ENCODE data around the gene FAM162A. TPM values are rescaled to one million over a fixed set of nuclear protein-coding genes. Genes with fewer than 3 reads are reported as not detected.
A peak's percentile ranks its signal among the peaks of the same experiment; 100 is the strongest.
"Not testable (repeated sequence)": the region's sequence is repeated elsewhere in the genome, so short reads cannot be mapped to it uniquely, and the experiment has no call there.

Gene FAM162A
- polyA plus RNA-seq, 1 donor from 2014 or later, result 76.7 TPM

GRCh38 chr3:122365582-122366378, 18.2 kb upstream of the FAM162A start:
- not testable (repeated sequence) for H3K27ac Mint-ChIP-seq, H3K9me3 Mint-ChIP-seq, H3K36me3 Mint-ChIP-seq, H3K4me3 Mint-ChIP-seq, H3K27me3 Mint-ChIP-seq, H3K4me1 Mint-ChIP-seq

GRCh38 chr3:122366379-122366749, 17.6 kb upstream of the FAM162A start:
- no peaks in the 10 kb centered on the region for H3K27me3 Mint-ChIP-seq

GRCh38 chr3:122374034-122374433, 9.9 kb upstream of the FAM162A start:
- H3K4me3 Mint-ChIP-seq, result no peak overlapping the region
- peak overlapping the region in 1 of 3 donors; percentile 59 for H3K27ac Mint-ChIP-seq
- peaks cover 3% of the 10 kb centered on the region for H3K36me3 Mint-ChIP-seq
- H3K27me3 Mint-ChIP-seq, result no peaks in the 10 kb centered on the region
- no peaks in the 10 kb centered on the region for H3K9me3 Mint-ChIP-seq
- H3K4me1 Mint-ChIP-seq, result peaks cover 2 to 9% (median 4%) of the 10 kb centered on the region in 3 donors

More at GRCh38 chr3:122366379-122366749, 17.6 kb upstream of the FAM162A start:
- Mint-ChIP-seq H3K4me3 (no peak overlapping the region), H3K9me3 (no peaks in the 10 kb centered on the region), H3K4me1 (no peaks in the 10 kb centered on the region), H3K36me3 (peaks cover 2% of the 10 kb centered on the region), H3K27ac (no peak overlapping the region)

DNA sequence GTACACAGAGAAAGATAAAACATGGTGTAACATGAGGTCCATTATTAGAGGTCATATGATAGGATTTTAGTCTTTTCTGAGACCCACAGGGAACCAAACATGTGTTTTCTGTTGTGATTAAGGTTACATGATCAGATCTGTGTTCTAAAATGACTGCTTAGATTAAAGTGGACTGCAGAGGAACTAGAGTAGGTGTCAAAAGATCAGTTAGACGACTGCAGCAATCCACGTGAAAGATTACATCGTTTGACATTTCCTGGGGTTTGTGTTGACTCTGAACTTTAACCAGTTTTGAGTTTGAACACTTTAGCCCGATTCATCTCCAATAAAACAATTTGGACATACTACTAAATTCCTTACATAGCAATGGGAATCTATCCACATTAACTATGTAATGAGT, 6.0 kb upstream of the FAM162A start:
- peaks cover 3% of the 10 kb centered on the region for H3K36me3 Mint-ChIP-seq
- H3K27ac Mint-ChIP-seq, result no peak overlapping the region
- H3K4me1 Mint-ChIP-seq, result peaks cover 6 to 21% (median 18%) of the 10 kb centered on the region in 3 donors
- no peak overlapping the region for H3K4me3 Mint-ChIP-seq
- no peaks in the 10 kb centered on the region for H3K27me3 Mint-ChIP-seq
- no peaks in the 10 kb centered on the region for H3K9me3 Mint-ChIP-seq

- no peaks in the 10 kb centered on the region for H3K27me3 Mint-ChIP-seq
- peaks cover 17 to 36% (median 22%) of the 10 kb centered on the region in 3 donors for H3K4me1 Mint-ChIP-seq
- H3K36me3 Mint-ChIP-seq, result peaks cover 1% of the 10 kb centered on the region
- peak within 1 kb of the TSS; percentile 93 to 98 (median 94) for H3K4me3 Mint-ChIP-seq
- no peaks in the 10 kb centered on the region for H3K9me3 Mint-ChIP-seq
- H3K27ac Mint-ChIP-seq, result peak within 1 kb of the TSS; percentile 77 to 97 (median 95)
These were observed 905 bp upstream of the FAM162A start, which contains the start of gene MIX23 for GRCh38 chr3:122382888-122383666. MIX23 (minus strand) TSS chr3:122383231; CDS start chr3:122383224, 7 bp downstream.

DNA sequence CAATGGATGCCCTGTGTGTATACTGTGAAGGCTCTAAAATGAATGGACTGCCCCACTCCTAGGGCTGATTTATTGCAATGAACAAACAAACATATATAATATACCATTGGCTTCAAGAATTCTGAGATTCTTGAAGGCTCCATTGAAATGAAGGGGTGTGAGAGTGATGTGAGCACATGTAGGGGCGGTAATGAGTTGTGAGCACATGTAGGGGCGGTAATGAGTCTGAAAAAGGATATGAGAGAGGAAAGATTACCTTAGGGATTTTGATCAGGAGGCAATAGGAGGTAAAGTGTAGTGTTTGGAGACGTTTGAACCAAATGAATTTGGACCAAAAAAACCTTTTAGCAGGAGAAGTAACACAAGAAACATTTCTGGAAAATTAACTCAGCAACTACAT, 3.7 kb downstream of the FAM162A start:
- H3K36me3 Mint-ChIP-seq, result peaks cover 1% of the 10 kb centered on the region
- H3K4me3 Mint-ChIP-seq, result no peak overlapping the region
- no peaks in the 10 kb centered on the region for H3K27me3 Mint-ChIP-seq
- peaks cover 15 to 29% (median 19%) of the 10 kb centered on the region in 3 donors for H3K4me1 Mint-ChIP-seq
- H3K27ac Mint-ChIP-seq, result peak overlapping the region in 1 of 3 donors; percentile 33
- H3K9me3 Mint-ChIP-seq, result no peaks in the 10 kb centered on the region

DNA sequence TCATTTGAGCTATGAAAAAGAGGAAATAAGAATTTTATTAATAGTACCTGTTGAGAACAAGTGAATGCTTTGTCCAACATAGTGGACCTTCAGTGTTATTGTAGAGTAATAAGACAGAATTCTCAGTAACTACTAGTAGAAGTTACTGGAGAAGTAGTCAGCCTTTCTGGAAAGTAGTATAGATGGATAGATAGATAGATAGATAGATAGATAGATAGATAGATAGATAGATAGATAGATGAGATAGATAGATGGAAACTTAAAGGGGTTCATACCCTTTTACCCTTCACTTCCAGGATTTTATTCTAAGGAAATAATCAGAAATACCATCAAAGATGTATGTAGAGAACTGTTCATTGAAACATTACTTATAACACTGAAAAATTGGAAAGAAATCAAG, 5.2 kb downstream of the FAM162A start:
- H3K4me3 Mint-ChIP-seq, result no peak overlapping the region
- peaks cover 1% of the 10 kb centered on the region for H3K36me3 Mint-ChIP-seq
- no peaks in the 10 kb centered on the region for H3K9me3 Mint-ChIP-seq
- no peak overlapping the region for H3K27ac Mint-ChIP-seq
- peaks cover 15 to 32% (median 20%) of the 10 kb centered on the region in 3 donors for H3K4me1 Mint-ChIP-seq
- H3K27me3 Mint-ChIP-seq, result no peaks in the 10 kb centered on the region

- peaks cover 11 to 28% (median 20%) of the 10 kb centered on the region in 3 donors for H3K4me1 Mint-ChIP-seq
- H3K36me3 Mint-ChIP-seq, result peaks cover 1% of the 10 kb centered on the region
- H3K9me3 Mint-ChIP-seq, result no peaks in the 10 kb centered on the region
- no peak overlapping the region for H3K4me3 Mint-ChIP-seq
- no peaks in the 10 kb centered on the region for H3K27me3 Mint-ChIP-seq
- peak overlapping the region in 1 of 3 donors; percentile 64 for H3K27ac Mint-ChIP-seq
These were observed 5.9 kb downstream of the FAM162A start for GRCh38 chr3:122389892-122390291.

DNA sequence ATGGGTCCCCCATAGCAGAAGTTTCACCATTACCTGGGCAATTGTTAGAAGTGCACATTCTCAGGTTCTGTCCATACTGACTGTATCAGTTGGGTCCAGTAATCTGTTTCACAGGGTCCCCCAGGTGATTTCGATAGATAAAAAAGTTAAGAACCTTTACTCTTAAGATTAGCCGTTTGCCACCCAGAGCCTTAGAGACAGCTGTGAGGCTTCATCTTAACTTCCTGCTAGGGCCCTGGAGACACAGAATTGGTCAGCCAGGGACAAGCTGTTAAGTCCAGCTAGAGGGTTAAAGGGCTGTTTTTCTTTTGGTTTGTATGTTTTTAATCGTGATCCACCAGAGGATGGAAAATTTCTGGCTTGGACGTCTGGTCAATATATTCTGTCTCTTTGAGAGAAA, 6.7 kb downstream of the FAM162A start:
- H3K36me3 Mint-ChIP-seq, result peaks cover 1% of the 10 kb centered on the region
- H3K4me1 Mint-ChIP-seq, result peaks cover 9 to 24% (median 20%) of the 10 kb centered on the region in 3 donors
- no peaks in the 10 kb centered on the region for H3K27me3 Mint-ChIP-seq
- no peak overlapping the region for H3K27ac Mint-ChIP-seq
- H3K9me3 Mint-ChIP-seq, result no peaks in the 10 kb centered on the region
- no peak overlapping the region for H3K4me3 Mint-ChIP-seq

GRCh38 chr3:122391681-122392446, 7.9 kb downstream of the FAM162A start:
- no peak overlapping the region for H3K27ac Mint-ChIP-seq
- peaks cover 7 to 20% (median 17%) of the 10 kb centered on the region in 3 donors for H3K4me1 Mint-ChIP-seq
- H3K9me3 Mint-ChIP-seq, result no peaks in the 10 kb centered on the region
- peaks cover 6% of the 10 kb centered on the region for H3K36me3 Mint-ChIP-seq
- no peak overlapping the region for H3K4me3 Mint-ChIP-seq
- no peaks in the 10 kb centered on the region for H3K27me3 Mint-ChIP-seq

DNA sequence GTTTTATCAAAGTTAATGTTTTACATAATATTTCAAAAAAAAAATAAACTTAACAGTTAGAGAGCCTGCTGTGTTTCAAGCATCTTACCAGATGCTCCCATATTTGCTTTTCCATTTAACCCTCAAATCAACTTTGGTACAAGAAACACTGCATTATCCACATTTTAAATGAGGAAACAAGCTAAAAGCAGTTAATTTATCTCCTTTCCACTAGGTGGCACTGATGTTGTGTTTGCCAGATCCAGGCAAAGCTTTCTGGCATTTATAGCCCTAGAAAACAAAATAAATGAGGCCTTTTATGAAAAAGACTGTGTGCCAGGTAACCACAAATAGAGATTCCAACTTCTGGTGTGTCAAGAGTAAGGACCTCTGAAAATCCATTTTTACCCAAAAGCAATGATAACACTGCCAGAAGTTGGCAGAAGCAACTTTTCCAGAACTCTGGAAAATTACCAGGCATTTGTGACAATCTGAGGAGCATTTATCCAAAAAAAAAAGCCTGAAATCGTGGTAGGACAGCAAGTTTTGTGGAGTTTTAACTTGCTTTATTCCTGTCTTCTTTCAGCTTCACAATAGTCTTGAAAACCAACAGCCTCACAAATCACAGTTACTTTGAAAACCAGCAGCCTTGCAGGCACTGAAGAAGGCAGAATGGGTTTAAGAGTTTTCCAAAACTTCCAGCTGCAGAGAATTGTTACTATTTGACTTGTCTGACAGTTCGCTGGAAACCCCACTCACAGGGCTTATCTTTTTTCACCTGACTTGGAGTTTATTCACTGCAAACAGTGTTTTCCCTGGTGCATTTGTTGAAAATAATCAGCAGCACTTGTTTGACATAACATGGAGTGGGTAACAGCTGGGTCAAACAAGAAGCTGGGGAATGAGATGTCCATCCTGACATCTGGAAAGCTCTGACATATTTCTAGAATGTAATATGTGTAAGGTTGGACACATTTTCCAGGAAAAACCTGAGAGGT, 9.2 kb downstream of the FAM162A start:
- H3K9me3 Mint-ChIP-seq, result no peaks in the 10 kb centered on the region
- H3K4me1 Mint-ChIP-seq, result peaks cover 5 to 13% (median 10%) of the 10 kb centered on the region in 3 donors
- peaks cover 5% of the 10 kb centered on the region for H3K36me3 Mint-ChIP-seq
- H3K4me3 Mint-ChIP-seq, result no peak overlapping the region
- no peak overlapping the region for H3K27ac Mint-ChIP-seq
- no peaks in the 10 kb centered on the region for H3K27me3 Mint-ChIP-seq

DNA sequence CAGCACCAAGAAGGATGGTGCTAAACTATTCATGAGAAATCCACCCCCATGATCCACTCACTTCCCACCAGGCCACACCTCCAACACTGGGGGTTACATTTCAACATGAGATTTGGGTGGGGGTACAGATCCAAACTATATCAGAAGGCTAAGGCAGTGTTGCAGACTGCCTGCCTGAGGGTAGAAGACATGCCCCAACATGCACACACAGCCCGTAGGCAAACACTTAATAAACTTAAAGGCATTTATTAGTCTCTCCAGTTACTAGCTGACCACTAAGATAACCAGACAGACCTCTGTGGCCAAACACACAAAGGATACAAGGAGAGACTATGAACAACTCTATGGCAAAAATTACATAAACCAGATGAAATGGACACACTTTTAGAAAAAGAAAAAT, 10.2 kb downstream of the FAM162A start:
- Mint-ChIP-seq H3K9me3 (no peaks in the 10 kb centered on the region), H3K4me3 (no peak overlapping the region), H3K27me3 (no peaks in the 10 kb centered on the region), H3K36me3 (peaks cover 5% of the 10 kb centered on the region), H3K27ac (no peak overlapping the region), H3K4me1 (peaks cover 2 to 9% (median 3%) of the 10 kb centered on the region in 3 donors)

GRCh38 chr3:122395582-122395981, 11.6 kb downstream of the FAM162A start:
- Mint-ChIP-seq H3K4me1 (peaks cover 2 to 9% (median 3%) of the 10 kb centered on the region in 3 donors), H3K27ac (no peak overlapping the region), H3K9me3 (no peaks in the 10 kb centered on the region), H3K27me3 (no peaks in the 10 kb centered on the region), H3K4me3 (no peak overlapping the region), H3K36me3 (peaks cover 5% of the 10 kb centered on the region)

GRCh38 chr3:122396511-122396910, 12.5 kb downstream of the FAM162A start:
- Mint-ChIP-seq H3K36me3 (peaks cover 5% of the 10 kb centered on the region), H3K4me3 (no peak overlapping the region), H3K9me3 (no peaks in the 10 kb centered on the region), H3K27me3 (no peaks in the 10 kb centered on the region), H3K4me1 (peaks cover 2 to 8% (median 3%) of the 10 kb centered on the region in 3 donors), H3K27ac (no peak overlapping the region)

All from IgD-negative memory B cell (primary cell).